OCI-LY7 (cell line): Measurements from ENCODE around the gene LMO2. TPM values are rescaled to one million over a fixed set of nuclear protein-coding genes. Genes with fewer than 3 reads are reported as not detected.

ENCODE experiments used
- BruUV-seq: library from RNA; stranded (reverse); fragments of 400-500 nt; replicated peaks from 2 replicates; lab custom pipeline; 2021; lab: Mats Ljungman, UMichigan
- CTCF ChIA-PET: fragments of 300-600 bp; sonication (Branson Sonifier 250); formaldehyde crosslinking; loops from one replicate; lab custom pipeline; 2022; ENCODE audit warnings: antibody characterized with exemption; ENCODE audit not compliant: unreplicated experiment; lab: Charles Lee
- POLR2A ChIA-PET: fragments of 300-600 bp; sonication (Branson Sonifier 250); formaldehyde crosslinking; loops from one replicate; lab custom pipeline; 2022; ENCODE audit warnings: antibody characterized with exemption; lab: Charles Lee
- DNase-seq: peaks from one replicate; pipeline ENCODE4 v3.0.0-alpha.2; 2015; ENCODE audit warnings: low spot score
- H2AFZ ChIP-seq: fragments of 200-600 bp; sonication (generic), shearing (Covaris generic); 2 replicates; pipeline ENCODE4 v1.6.1; 2014; ENCODE audit warnings: mild to moderate bottlenecking, antibody characterized with exemption, low read length, moderate library complexity
- H3K27ac ChIP-seq: fragments of 200-600 bp; sonication (generic); 2 replicates; pipeline ENCODE4 v1.5.1; 2014; ENCODE audit warnings: mixed run types, low read depth, mild to moderate bottlenecking, moderate library complexity, low read length, inconsistent platforms; ENCODE audit not compliant: poor library complexity, severe bottlenecking
- H3K36me3 ChIP-seq: fragments of 200-600 bp; sonication (generic); 2 replicates; pipeline ENCODE4 v1.6.1; 2014; ENCODE audit warnings: mild to moderate bottlenecking, antibody characterized with exemption, low read length, moderate library complexity, mixed read lengths; ENCODE audit not compliant: insufficient read depth
- H3K4me1 ChIP-seq: fragments of 200-600 bp; sonication (generic); 2 replicates; pipeline ENCODE4 v1.5.1; 2014; ENCODE audit warnings: mild to moderate bottlenecking, low read length; ENCODE audit not compliant: insufficient read depth, poor library complexity, severe bottlenecking
- H3K4me2 ChIP-seq: fragments of 200-600 bp; sonication (generic); 2 replicates; pipeline ENCODE4 v1.6.1; 2014; ENCODE audit warnings: mild to moderate bottlenecking, low read length
- H3K4me3 ChIP-seq: fragments of 200-600 bp; sonication (generic); 2 replicates; pipeline ENCODE4 v1.5.1; 2014; ENCODE audit warnings: mild to moderate bottlenecking, low read depth, low read length; ENCODE audit not compliant: poor library complexity, severe bottlenecking
- H3K79me2 ChIP-seq: fragments of 200-600 bp; sonication (generic); 2 replicates; pipeline ENCODE4 v1.6.1; 2016; ENCODE audit warnings: low read depth, mild to moderate bottlenecking, low read length, moderate library complexity, mixed read lengths; ENCODE audit not compliant: insufficient read depth
- H3K9me2 ChIP-seq: fragments of 200-600 bp; sonication (generic); 2 replicates; pipeline ENCODE4 v1.6.1; 2016; ENCODE audit warnings: mild to moderate bottlenecking, low read length, mixed read lengths; ENCODE audit not compliant: insufficient read depth
- H3K9me3 ChIP-seq: fragments of 200-600 bp; sonication (generic); 2 replicates; pipeline ENCODE4 v1.6.1; 2014; ENCODE audit warnings: mild to moderate bottlenecking, mixed run types, low read length, mixed read lengths
- H4K20me1 ChIP-seq: fragments of 200-600 bp; sonication (generic); 2 replicates; pipeline ENCODE4 v1.6.1; 2014; ENCODE audit warnings: mild to moderate bottlenecking, antibody characterized with exemption, low read length, moderate library complexity, mixed read lengths; ENCODE audit not compliant: insufficient read depth
- EZH2phosphoT487 ChIP-seq: fragments of 200-600 bp; sonication (generic); IDR thresholded peaks from 2 replicates; pipeline ENCODE4 v1.6.1; 2018; ENCODE audit warnings: low read depth, borderline replicate concordance, mild to moderate bottlenecking, mixed run types, antibody characterized with exemption, low read length, moderate library complexity, mixed read lengths
- intact Hi-C: fragments of 100-400 bp; cut with micrococcal nuclease; formaldehyde crosslinking; loops from one replicate; pipeline ENCODE4 v1.10.0; 2022; ENCODE audit not compliant: unreplicated experiment
- total RNA-seq, 2 experiments: library from RNA; depleted of rRNA in 1 of 2; stranded (reverse); fragments of >200 nt in 1 of 2; shearing (Covaris generic) in 1 of 2; gene quantifications; 2 replicates each; pipeline ENCODE4 v1.2.3, GENCODE V29; 2014 to 2022
- TF ChIP-seq, protein P1 (sequence below): fragments of 200-600 bp; sonication (generic); conservative IDR thresholded peaks from 2 replicates; pipeline ENCODE4 v1.5.1; 2014; ENCODE audit warnings: mild to moderate bottlenecking, antibody characterized with exemption, low read length, moderate library complexity, mixed read lengths

The LMO2 gene
- total RNA-seq, 2 experiments from 2014 or later: 0.89 TPM; not detected in 1

DNA sequence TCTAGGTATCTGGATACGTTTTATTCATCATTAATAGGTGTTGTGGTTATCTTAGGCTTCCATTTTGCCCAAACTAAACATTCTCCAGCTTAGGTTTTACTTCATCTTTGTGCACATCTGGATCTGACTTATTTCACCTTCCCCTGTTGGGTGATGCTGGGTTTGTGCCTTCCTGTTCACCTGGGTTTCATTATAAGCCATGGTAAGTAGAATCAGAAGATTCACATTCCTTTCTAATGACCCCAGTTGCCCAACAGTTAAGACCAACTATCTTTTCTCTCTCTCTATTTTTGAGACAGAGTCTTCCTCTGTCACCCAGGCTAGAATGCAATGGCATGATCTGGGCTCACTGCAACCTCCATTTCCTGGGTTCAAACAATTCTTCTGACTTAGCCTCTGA is 44.6 kb downstream of the LMO2 start:
- Histone ChIP-seq H2AFZ (no peak overlapping the region), H3K36me3 (no peaks in the 10 kb centered on the region), H3K9me2 (no peaks in the 10 kb centered on the region), H3K27ac (no peak overlapping the region), H4K20me1 (no peaks in the 10 kb centered on the region), H3K9me3 (no peaks in the 10 kb centered on the region), H3K4me1 (no peaks in the 10 kb centered on the region), H3K4me2 (no peak overlapping the region), H3K79me2 (no peaks in the 10 kb centered on the region), H3K4me3 (no peak overlapping the region)
- DNase-seq: no peak
- BruUV-seq: no TSS peak
- CTCF ChIA-PET: no interaction called here
- TF ChIP-seq, protein P1, sequence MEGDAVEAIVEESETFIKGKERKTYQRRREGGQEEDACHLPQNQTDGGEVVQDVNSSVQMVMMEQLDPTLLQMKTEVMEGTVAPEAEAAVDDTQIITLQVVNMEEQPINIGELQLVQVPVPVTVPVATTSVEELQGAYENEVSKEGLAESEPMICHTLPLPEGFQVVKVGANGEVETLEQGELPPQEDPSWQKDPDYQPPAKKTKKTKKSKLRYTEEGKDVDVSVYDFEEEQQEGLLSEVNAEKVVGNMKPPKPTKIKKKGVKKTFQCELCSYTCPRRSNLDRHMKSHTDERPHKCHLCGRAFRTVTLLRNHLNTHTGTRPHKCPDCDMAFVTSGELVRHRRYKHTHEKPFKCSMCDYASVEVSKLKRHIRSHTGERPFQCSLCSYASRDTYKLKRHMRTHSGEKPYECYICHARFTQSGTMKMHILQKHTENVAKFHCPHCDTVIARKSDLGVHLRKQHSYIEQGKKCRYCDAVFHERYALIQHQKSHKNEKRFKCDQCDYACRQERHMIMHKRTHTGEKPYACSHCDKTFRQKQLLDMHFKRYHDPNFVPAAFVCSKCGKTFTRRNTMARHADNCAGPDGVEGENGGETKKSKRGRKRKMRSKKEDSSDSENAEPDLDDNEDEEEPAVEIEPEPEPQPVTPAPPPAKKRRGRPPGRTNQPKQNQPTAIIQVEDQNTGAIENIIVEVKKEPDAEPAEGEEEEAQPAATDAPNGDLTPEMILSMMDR: no peak
- TF ChIP-seq EZH2phosphoT487: no peak
- POLR2A ChIA-PET: interaction anchor here (0.7 kb wide), 1 partner anchor 216 kb away, joined by 3 read pairs; no protein-coding TSS in a partner anchor
- intact Hi-C loops: no loop called here

DNA sequence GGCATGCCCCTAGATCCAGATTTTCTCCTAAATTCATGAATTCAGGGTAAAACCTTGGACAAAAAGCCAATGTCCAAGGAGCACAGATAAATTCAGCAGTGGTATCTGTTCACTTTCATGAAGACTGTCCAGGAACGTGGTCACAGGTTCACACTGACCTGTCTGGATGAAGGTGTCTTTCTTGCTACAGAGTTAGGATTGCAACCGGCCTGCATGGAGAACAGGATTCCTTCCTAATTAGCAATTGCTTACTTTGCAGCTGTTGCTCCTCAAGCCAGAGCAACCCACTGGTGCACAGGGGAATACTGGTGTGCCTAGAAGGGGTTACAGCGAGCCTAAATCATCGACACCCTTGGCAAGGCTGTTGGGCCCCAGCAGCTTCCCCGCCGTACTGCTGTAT is 47.6 kb downstream of the LMO2 start:
- Histone ChIP-seq H3K9me3 (no peaks in the 10 kb centered on the region), H2AFZ (no peak overlapping the region), H3K36me3 (no peaks in the 10 kb centered on the region), H3K79me2 (no peaks in the 10 kb centered on the region), H3K4me1 (no peaks in the 10 kb centered on the region), H3K4me2 (no peak overlapping the region), H3K27ac (no peak overlapping the region), H3K9me2 (no peaks in the 10 kb centered on the region), H3K4me3 (no peak overlapping the region), H4K20me1 (no peaks in the 10 kb centered on the region)
- BruUV-seq: no TSS peak
- intact Hi-C loops: no loop called here
- ChIA-PET CTCF (no interaction called here), POLR2A (no interaction called here)
- TF ChIP-seq EZH2phosphoT487: no peak
- TF ChIP-seq, protein P1: no peak
- no peak for DNase-seq

DNA sequence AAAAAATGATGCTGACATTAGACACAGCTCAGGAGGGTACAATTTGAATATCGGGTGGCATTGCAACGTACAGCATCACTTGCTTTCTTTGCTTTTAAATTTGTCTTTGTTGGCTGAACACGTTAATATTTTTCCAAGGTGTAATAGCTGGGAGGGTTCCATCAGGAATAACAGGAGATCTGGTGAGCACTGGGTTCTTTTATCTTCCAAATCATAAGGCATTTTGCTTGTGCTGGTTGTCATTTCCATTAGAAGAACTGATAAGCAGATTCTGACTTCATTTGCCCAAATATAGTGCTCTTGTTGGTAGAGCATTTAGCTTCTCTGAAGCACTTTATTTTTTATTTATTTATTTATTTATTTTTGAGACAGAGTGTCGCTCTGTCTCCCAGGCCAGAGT is 48.9 kb downstream of the LMO2 start:
- DNase-seq: no peak
- no peak overlapping the region for H2AFZ ChIP-seq
- no peak overlapping the region for H3K27ac ChIP-seq
- intact Hi-C loops: no loop called here
- H3K9me2 ChIP-seq: no peaks in the 10 kb centered on the region
- H3K79me2 ChIP-seq: no peaks in the 10 kb centered on the region
- H4K20me1 ChIP-seq: no peaks in the 10 kb centered on the region
- H3K4me2 ChIP-seq: no peak overlapping the region
- H3K9me3 ChIP-seq: no peaks in the 10 kb centered on the region
- no peak for TF ChIP-seq EZH2phosphoT487
- TF ChIP-seq, protein P1: no peak
- H3K4me3 ChIP-seq: no peak overlapping the region
- ChIA-PET POLR2A (interaction anchor here (0.6 kb wide), 1 partner anchor 167 kb away, joined by 3 read pairs; no protein-coding TSS in a partner anchor), CTCF (no interaction called here)
- H3K4me1 ChIP-seq: no peaks in the 10 kb centered on the region
- BruUV-seq: no TSS peak
- no peaks in the 10 kb centered on the region for H3K36me3 ChIP-seq
